HG02885 (cell line): ENCODE data around the gene PLK5.
"Not testable (repeated sequence)": the region's sequence is repeated elsewhere in the genome, so short reads cannot be mapped to it uniquely, and the experiment has no call there.

Experiments
- ATAC-seq: cut with Tn5 transposase; IDR thresholded peaks from one replicate; pipeline ENCODE4 v1.9.1; 2021; ENCODE audit warnings: mild to moderate bottlenecking; ENCODE audit not compliant: unreplicated experiment, poor library complexity

The PLK5 gene

GRCh38 chr19:1524287-1524971 lies 552 bp downstream of the PLK5 start:
- ATAC-seq: no peak

DNA sequence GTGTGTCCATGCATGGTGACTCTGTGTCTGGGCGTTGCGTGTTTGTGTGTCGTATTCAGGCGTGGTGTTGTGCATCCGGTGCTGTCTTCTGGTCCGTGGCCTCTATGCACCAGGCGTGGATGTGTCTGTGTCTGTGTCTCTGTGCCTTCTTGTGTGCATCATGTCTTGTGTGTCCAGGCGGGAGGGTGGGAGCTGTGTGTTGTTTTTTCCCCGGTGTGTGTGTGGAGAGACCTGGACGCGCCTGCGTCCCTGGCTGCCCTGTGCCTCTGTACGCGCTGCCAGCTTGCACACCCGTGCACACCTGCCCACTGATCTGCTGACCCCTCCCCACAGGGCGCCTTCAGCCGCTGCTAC lies 1.1 kb downstream of the PLK5 start:
- ATAC-seq: no peak

GRCh38 chr19:1525343-1525742 lies 1.5 kb downstream of the PLK5 start:
- ATAC-seq: no peak

DNA sequence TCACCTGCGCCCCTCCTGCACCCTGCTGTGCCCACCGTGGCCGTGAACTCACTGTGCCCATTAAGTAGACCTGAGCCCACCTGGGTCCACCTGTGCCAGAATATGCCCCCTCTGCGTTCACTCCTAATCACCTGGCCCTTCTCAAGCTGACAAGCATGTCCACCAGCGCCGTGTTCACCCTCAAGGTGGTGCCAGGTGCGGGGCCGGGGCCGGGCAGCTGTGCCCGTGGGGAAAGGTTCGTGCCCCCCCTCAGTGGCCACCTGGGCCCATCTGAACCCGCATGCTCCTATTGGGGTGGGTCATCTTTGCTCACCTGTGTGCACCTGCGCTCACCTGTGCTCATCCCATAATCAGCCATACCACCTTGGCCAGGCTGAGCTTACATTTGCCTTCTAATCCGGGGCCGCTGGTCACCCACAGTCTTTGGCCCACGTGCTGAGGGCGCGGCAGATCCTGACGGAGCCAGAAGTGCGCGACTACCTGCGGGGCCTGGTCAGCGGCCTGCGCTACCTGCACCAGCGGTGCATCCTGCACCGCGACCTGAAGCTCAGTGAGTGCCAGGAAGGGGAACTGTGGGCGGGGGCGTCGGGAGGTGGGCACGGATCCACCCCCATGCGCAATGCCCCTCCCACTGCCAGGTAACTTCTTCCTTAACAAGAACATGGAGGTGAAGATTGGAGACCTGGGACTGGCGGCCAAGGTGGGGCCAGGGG lies 2.3 kb downstream of the PLK5 start:
- no peak for ATAC-seq

- no peak for ATAC-seq
Measured at GRCh38 chr19:1526979-1527649, 3.2 kb downstream of the PLK5 start.

DNA sequence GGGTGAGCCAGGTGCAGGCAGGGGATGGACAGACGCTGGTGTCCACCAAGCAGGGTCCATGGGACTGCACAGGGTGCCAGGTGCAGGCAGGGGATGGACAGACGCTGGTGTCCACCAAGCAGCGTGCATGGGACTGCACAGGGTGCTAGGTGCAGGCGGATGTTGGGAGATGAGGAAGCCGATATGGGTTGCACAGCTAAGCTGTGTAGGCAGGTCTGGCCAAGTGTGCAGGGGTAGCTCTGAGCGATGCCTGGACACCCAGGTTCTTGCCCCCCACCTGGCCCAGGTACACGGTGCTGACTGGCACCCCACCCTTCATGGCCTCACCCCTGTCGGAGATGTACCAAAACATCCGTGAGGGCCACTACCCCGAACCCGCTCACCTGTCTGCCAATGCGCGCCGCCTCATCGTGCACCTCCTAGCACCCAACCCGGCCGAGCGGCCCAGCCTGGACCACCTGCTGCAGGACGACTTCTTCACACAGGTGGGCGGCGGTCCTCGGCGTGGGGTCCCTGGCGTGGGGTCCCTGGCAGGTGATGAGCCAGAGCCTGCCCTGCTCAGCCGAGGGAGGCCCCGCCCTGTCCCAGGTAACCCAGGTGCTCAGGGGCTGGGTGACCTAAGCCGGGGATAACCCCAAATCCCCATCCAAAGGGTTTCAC lies 3.9 kb downstream of the PLK5 start:
- no peak for ATAC-seq

DNA sequence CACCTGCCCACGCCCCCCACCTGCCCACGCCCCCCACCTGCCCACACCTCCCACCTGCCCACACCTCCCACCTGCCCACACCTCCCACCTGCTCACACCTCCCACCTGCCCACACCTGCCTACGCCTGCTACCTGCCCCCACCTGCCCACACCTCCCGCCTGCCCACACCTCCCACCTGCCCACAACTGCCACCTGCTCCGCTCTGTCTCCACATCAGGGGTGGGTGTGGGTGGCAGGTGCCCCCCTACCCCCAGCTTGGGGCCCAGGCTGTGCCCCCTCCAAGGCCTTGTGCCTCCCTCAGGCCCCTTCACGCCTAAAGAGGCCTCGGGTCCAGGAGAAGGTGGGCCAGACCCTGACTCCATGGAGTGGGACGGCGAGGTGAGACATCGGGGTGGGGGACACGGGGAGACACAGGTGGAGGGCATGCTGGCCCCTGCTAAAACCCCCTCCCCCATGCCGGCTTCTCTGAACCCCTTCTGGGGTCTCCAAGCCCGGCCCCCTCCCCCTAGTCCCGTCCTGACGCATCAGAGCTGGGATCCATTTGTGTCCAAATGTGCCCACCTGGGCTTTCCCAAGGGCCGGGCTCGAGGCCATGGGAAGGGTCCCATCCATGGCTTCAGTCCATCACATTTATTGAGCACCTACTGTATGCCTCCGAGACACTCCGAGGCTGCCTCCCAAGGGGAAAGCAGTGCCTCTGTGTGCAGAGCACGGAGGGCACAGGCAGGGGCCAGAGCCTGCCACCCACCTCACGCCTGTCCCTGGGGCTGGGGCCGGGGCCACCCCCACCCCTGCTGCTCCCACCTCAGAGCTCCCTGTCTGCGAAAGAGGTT lies 4.9 kb downstream of the PLK5 start:
- no peak for ATAC-seq

- no peak for ATAC-seq
Measured at GRCh38 chr19:1529430-1529816, 5.5 kb downstream of the PLK5 start.

GRCh38 chr19:1530856-1531255 lies 7.0 kb downstream of the PLK5 start:
- not testable (repeated sequence) for ATAC-seq

DNA sequence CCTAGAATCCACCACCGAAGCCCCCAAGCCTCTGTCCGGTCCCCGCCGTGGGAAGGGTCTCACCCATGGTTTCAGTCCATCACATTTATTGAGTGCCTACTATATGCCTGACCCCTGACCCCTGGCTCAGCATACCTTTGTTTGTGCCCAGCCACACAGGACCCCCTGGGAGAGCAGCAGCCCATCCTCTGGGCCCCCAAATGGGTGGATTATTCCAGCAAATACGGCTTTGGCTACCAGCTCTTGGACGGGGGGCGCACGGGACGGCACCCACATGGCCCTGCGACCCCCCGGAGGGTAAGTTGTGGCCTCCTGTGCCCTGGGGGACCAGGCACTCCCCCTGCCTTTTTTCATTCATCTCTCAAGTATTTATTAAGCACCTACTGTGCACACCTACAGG lies 7.7 kb downstream of the PLK5 start:
- no peak for ATAC-seq

- no peak for ATAC-seq
Measured at GRCh38 chr19:1532003-1532402, 8.1 kb downstream of the PLK5 start.

GRCh38 chr19:1533510-1534150 lies 9.8 kb downstream of the PLK5 start:
- ATAC-seq: no peak

GRCh38 chr19:1534972-1535371 lies 11.1 kb downstream of the PLK5 start:
- ATAC-seq: no peak

- ATAC-seq: not testable (repeated sequence)
Measured at GRCh38 chr19:1535699-1536098, 11.8 kb downstream of the PLK5 start.

GRCh38 chr19:1538978-1539377 lies 15.1 kb downstream of the PLK5 start:
- no peak for ATAC-seq

- not testable (repeated sequence) for ATAC-seq
Measured at GRCh38 chr19:1539749-1540148, 15.9 kb downstream of the PLK5 start.

GRCh38 chr19:1540365-1540925 lies 16.6 kb downstream of the PLK5 start:
- no peak for ATAC-seq

GRCh38 chr19:1549332-1549945 lies 25.6 kb downstream of the PLK5 start:
- no peak for ATAC-seq
